Osteocyte (in vitro differentiated cells): ENCODE measurements around the gene SUPT3H. TPM values are rescaled to one million over a fixed set of nuclear protein-coding genes. Genes with fewer than 3 reads are reported as not detected.

Experiments
- DNase-seq: peaks from one replicate; pipeline ENCODE4 v3.0.0; 2021; ENCODE audit warnings: mixed read lengths; ENCODE audit not compliant: unreplicated experiment; ENCODE audit errors: extremely low spot score
- H3K27ac Mint-ChIP-seq: one replicate; pipeline ENCODE4 v1.8.0; 2021; ENCODE audit warnings: mild to moderate bottlenecking, mixed read lengths; ENCODE audit not compliant: unreplicated experiment
- H3K27me3 Mint-ChIP-seq: one replicate; pipeline ENCODE4 v1.8.0; 2021; ENCODE audit warnings: mixed read lengths; ENCODE audit not compliant: unreplicated experiment
- H3K36me3 Mint-ChIP-seq: one replicate; pipeline ENCODE4 v1.8.0; 2021; ENCODE audit warnings: mixed read lengths; ENCODE audit not compliant: unreplicated experiment
- H3K4me1 Mint-ChIP-seq: one replicate; pipeline ENCODE4 v1.8.0; 2021; ENCODE audit warnings: mixed read lengths; ENCODE audit not compliant: unreplicated experiment
- H3K4me3 Mint-ChIP-seq: one replicate; pipeline ENCODE4 v1.8.0; 2021; ENCODE audit warnings: mild to moderate bottlenecking, moderate library complexity, mixed read lengths; ENCODE audit not compliant: unreplicated experiment
- H3K9me3 Mint-ChIP-seq: one replicate; pipeline ENCODE4 v1.8.0; 2021; ENCODE audit warnings: mixed read lengths; ENCODE audit not compliant: unreplicated experiment
- total RNA-seq: library from RNA; stranded (reverse); gene quantifications from 2 replicates; pipeline ENCODE4 v1.2.1, GENCODE V29; 2021
- TF ChIP-seq, protein P1 (sequence below): fragments of 200-600 bp; sonication (generic); IDR thresholded peaks from 2 replicates; pipeline ENCODE4 v1.5.0; 2021; ENCODE audit warnings: antibody characterized with exemption, mild to moderate bottlenecking, moderate library complexity

The SUPT3H gene
- total RNA-seq, 1 donor from 2014 or later = 13.2 TPM

DNA sequence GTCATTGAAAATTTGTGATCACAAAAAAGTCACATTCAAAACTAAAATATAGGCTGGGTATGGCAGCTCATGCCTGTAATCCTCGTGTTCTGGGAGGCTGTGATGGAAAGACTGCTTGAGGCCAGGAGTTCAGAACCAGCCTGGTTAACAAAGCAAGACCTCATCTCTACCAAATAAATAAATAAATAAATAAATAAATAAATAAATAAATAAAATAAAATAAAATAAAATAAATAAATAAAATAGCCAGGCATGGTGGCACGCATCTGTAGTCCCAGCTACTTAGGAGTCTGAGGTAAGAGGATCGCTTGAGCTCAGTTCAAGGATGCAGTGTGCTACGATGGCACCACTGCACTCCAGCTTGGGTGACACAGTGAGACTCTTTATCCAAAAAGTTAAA is 392.7 kb downstream of the SUPT3H start:
- TF ChIP-seq, protein P1, sequence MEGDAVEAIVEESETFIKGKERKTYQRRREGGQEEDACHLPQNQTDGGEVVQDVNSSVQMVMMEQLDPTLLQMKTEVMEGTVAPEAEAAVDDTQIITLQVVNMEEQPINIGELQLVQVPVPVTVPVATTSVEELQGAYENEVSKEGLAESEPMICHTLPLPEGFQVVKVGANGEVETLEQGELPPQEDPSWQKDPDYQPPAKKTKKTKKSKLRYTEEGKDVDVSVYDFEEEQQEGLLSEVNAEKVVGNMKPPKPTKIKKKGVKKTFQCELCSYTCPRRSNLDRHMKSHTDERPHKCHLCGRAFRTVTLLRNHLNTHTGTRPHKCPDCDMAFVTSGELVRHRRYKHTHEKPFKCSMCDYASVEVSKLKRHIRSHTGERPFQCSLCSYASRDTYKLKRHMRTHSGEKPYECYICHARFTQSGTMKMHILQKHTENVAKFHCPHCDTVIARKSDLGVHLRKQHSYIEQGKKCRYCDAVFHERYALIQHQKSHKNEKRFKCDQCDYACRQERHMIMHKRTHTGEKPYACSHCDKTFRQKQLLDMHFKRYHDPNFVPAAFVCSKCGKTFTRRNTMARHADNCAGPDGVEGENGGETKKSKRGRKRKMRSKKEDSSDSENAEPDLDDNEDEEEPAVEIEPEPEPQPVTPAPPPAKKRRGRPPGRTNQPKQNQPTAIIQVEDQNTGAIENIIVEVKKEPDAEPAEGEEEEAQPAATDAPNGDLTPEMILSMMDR = no peak
- Mint-ChIP-seq H3K4me1 (no peaks in the 10 kb centered on the region), H3K9me3 (no peaks in the 10 kb centered on the region), H3K27ac (no peak overlapping the region), H3K36me3 (peaks cover 7% of the 10 kb centered on the region), H3K27me3 (no peaks in the 10 kb centered on the region), H3K4me3 (no peak overlapping the region)
- DNase-seq = no peak

DNA sequence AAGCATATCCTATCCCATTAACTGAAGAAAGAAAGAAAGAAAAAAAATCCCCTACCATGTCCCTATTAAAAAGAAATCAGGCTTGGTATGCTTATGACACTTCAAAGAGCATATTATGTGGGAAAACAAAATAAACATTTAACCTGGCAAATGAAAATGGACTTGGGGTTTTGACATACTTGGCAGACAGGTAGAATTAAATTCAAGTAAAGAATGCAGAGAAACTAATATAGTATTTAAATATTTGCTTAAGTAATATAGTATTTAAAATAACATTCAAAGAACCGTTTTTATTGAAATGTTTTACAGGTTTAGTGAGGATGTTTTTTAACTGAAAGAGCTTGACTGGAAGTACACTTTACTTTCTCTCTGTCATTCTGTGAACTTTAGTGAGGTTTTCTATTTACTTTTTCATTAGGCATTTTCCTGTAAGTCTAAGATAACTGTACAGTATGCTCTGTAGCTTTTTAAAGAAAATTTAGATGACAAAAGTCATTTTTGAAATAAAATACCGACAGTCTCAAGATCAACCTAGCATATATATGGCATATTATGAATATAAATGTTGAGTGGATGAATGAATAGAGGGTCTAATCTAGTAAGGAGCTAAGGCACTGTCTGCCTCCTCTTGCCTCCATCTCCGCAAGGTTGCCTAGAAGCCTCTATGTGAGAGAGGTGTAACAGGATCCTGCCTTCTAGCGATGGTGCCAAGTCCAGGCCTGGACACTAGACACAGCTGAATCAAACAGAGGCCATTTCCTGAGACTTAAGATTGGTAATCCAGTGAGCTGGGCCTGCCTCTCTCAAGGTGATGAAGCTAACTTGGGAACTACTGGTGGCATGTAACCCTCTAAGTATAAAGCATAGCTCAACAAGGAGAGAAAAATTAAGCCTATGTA is 394.0 kb downstream of the SUPT3H start:
- no peak overlapping the region for H3K27ac Mint-ChIP-seq
- H3K9me3 Mint-ChIP-seq = no peaks in the 10 kb centered on the region
- no peak for DNase-seq

DNA sequence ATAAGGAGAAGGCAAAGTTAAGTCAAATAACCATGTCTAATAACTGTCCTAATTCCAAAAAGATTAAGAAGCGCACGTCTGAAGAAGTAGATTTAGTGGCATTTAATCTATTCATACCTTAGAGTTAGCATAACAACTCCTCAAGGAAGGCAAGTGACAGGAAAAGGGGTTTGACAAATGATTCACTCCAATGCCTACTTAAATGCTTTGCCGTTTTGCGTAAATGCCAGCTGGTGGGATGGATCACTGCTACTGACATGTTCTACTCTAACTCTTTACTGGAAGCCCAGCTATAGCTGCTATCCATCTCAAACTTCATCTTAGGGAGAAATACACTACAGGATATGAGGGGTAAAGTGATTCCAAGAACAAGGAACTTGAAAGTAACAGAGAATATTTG is 396.9 kb downstream of the SUPT3H start:
- TF ChIP-seq, protein P1 = no peak
- H3K9me3 Mint-ChIP-seq = no peaks in the 10 kb centered on the region
- peaks cover 4% of the 10 kb centered on the region for H3K4me1 Mint-ChIP-seq
- H3K36me3 Mint-ChIP-seq = peaks cover 3% of the 10 kb centered on the region
- H3K4me3 Mint-ChIP-seq = no peak overlapping the region
- H3K27me3 Mint-ChIP-seq = no peaks in the 10 kb centered on the region
- DNase-seq = no peak
- no peak overlapping the region for H3K27ac Mint-ChIP-seq

More for the DNA sequence above, 394.0 kb downstream of the SUPT3H start:
- TF ChIP-seq, protein P1 = no peak
- peaks cover 3% of the 10 kb centered on the region for H3K36me3 Mint-ChIP-seq
- H3K4me3 Mint-ChIP-seq = no peak overlapping the region
- H3K27me3 Mint-ChIP-seq = no peaks in the 10 kb centered on the region
- H3K4me1 Mint-ChIP-seq = no peaks in the 10 kb centered on the region

DNA sequence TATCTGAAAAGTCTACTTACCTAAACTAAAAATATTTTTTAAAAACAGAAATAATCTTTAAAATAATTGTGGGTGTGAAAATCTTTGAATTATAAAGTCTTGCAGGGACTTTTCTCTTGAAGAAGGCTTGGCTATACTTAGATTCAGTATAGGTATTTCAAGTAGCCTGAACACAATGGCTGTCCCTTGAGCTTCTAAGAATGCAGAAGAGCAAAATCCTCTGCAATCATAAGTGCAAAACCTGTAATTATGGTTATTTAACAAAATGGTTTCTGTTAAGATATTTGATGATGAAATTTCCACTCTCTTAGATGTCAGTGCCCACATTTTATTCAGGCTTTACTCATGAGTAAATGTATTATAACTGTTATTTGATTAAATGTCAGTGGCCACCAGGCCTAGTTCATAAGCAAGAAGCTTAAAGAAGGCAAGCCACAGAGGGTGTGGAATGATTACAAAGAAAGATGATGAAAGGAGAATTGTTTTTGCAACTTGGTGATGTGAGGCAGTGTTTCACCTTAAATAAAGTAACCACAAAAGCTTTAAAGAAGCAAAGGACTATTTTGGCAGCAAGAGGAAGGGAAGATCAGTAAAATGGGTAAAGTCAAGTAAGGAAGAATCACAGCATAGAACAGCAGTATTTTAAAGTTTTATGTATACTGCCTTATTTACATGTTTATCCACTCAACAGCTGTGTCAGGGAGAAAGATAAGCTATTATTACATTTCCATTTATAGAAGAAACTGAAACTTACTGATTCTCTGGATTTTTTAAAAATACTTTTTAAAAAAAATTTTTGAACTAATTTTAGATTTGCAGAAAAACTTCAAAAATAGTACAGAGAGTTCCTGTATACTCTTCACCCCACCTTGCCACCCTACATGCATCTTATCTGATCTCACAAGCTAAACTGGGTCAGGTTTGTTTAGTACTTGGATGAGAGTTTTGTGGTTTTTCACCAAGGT is 400.8 kb downstream of the SUPT3H start:
- H3K36me3 Mint-ChIP-seq = peaks cover 11% of the 10 kb centered on the region
- peaks cover 6% of the 10 kb centered on the region for H3K9me3 Mint-ChIP-seq
- TF ChIP-seq, protein P1 = no peak
- no peak for DNase-seq
- no peaks in the 10 kb centered on the region for H3K27me3 Mint-ChIP-seq
- H3K4me1 Mint-ChIP-seq = peaks cover 4% of the 10 kb centered on the region
- no peak overlapping the region for H3K27ac Mint-ChIP-seq
- H3K4me3 Mint-ChIP-seq = no peak overlapping the region

DNA sequence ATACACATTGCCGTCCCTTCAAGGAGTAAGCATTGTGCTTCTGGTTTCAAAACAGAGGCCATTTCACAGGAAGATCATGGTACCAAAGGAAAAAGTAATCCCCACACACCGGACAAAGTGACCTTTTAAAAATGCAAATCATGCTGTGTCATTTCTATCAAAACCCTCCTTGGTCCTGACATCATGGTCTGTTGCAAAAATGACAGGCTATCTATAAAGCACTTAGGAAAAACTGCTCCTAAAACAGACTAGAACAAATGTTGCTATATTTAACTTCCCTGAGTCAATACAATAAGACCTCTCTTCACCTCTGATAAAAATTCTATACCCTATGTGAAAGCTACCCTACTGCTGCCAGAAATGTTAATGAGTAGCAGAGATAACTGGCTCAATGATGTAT is 403.2 kb downstream of the SUPT3H start:
- Mint-ChIP-seq H3K27me3 (no peaks in the 10 kb centered on the region), H3K4me3 (no peak overlapping the region), H3K36me3 (peaks cover 7% of the 10 kb centered on the region), H3K9me3 (peaks cover 6% of the 10 kb centered on the region), H3K27ac (no peak overlapping the region), H3K4me1 (peaks cover 4% of the 10 kb centered on the region)
- TF ChIP-seq, protein P1 = no peak
- no peak for DNase-seq
